ENCODE results near the gene KIF13A. TPM values are rescaled to one million over a fixed set of nuclear protein-coding genes. Genes with fewer than 3 reads are reported as not detected.

KIF13A gene
- total RNA-seq, 5 donors from 2014 or later (not counting 1 experiment from before 2014, with no cell fraction given), result 0.55 to 2.0 (median 0.92) TPM

DNA sequence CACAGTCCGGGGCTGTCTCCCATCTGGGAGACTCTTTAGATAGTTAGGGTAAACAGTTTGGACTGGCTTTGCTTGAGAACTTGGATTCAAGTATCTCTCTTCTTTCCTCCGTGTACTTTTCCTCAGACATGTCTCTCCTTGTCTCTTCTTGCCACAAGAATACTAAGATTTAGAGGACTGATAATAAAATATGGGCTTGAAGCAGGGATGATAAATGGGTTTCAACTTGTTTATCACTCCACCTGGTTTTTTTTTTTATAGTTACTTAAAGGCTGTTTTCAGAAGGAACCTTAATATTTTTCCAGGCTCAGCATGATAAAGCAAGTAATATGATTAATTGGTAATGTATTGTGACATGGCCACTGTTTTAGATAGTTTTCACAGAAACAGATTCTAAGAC is 40.9 kb upstream of the KIF13A start:
- Histone ChIP-seq H3K27ac (ENCODE audit: low read length) (no peak overlapping the region), H3K27me3 (replicated peaks in 1 of 2; ENCODE audit: control insufficient read depth in 2 of 2, extremely low read depth in 1 of 2, insufficient read depth in 2 of 2, low read length in 1 of 2) (peaks cover 0 to 10% of the 10 kb centered on the region in 2 experiments), H3K36me3 (ENCODE audit: control insufficient read depth in 2 of 2, extremely low read depth in 1 of 2, insufficient read depth in 1 of 2, low read length in 1 of 2) (no peaks in the 10 kb centered on the region), H3K9me3 (no peaks in the 10 kb centered on the region), H3K4me3 (ENCODE audit: control insufficient read depth in 1 of 2, extremely low read depth in 1 of 2, low read length in 1 of 2) (no peak overlapping the region), H3K4me1 (ENCODE audit: control insufficient read depth in 1 of 2, extremely low read depth in 1 of 2, insufficient read depth in 2 of 2, low read length in 2 of 2) (no peaks in the 10 kb centered on the region)
- Mint-ChIP-seq H3K4me3 (no peak overlapping the region), H3K4me1 (no peaks in the 10 kb centered on the region), H3K27me3 (peaks cover 12 to 13% of the 10 kb centered on the region in 2 donors), H3K9me3 (no peaks in the 10 kb centered on the region), H3K27ac (no peak overlapping the region), H3K36me3 (no peaks in the 10 kb centered on the region)
- ATAC-seq (replicated peaks in 1 of 4), result no peak
- ChIA-PET POLR2A (no interaction called here), CTCF (no interaction called here)
- DNase-seq, result no peak
- WGBS (ENCODE audit: insufficient coverage), result no CpG with 5 or more reads among the region's 2 CpGs

DNA sequence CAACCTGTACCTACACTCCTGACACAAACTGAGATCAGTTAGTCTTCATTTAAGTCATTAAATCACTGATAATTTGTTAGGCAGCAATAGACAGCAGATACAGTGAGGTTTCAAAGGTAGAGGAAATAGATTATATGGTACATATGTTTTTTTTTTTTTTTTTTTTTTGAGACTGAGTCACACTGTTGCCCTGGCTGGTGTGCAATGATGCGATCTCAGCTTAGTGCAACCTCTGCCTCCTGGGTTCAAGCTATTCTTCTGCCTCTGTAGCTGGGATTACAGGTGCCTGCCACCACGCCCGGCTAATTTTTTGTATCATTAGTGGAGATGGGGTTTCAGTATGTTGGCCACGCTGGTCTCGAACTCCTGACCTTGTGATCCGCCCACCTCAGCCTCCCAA is 38.2 kb upstream of the KIF13A start:
- no peaks in the 10 kb centered on the region for H3K4me1 Mint-ChIP-seq

GRCh38 chr6:18024876-18025275 is 37.4 kb upstream of the KIF13A start:
- Mint-ChIP-seq H3K9me3 (no peaks in the 10 kb centered on the region), H3K4me3 (no peak overlapping the region), H3K36me3 (no peaks in the 10 kb centered on the region), H3K27ac (no peak overlapping the region), H3K4me1 (no peaks in the 10 kb centered on the region), H3K27me3 (peaks cover under 1 to 8% of the 10 kb centered on the region in 2 donors)
- Histone ChIP-seq H3K4me1 (ENCODE audit: control insufficient read depth in 1 of 2, extremely low read depth in 1 of 2, insufficient read depth in 2 of 2, low read length in 2 of 2) (no peaks in the 10 kb centered on the region), H3K9me3 (no peaks in the 10 kb centered on the region), H3K27ac (ENCODE audit: low read length) (no peak overlapping the region), H3K36me3 (ENCODE audit: control insufficient read depth in 2 of 2, extremely low read depth in 1 of 2, insufficient read depth in 1 of 2, low read length in 1 of 2) (no peaks in the 10 kb centered on the region), H3K4me3 (ENCODE audit: control insufficient read depth in 1 of 2, extremely low read depth in 1 of 2, low read length in 1 of 2) (no peak overlapping the region), H3K27me3 (replicated peaks in 1 of 2; ENCODE audit: control insufficient read depth in 2 of 2, extremely low read depth in 1 of 2, insufficient read depth in 2 of 2, low read length in 1 of 2) (peaks cover 0 to 3% of the 10 kb centered on the region in 2 experiments)
- WGBS (ENCODE audit: insufficient coverage), result 100% methylated on average over 2 of the region's 5 CpGs
- ATAC-seq (replicated peaks in 1 of 4) (no peak), DNase-seq (no peak)
- ChIA-PET POLR2A (no interaction called here), CTCF (no interaction called here)

More for the DNA sequence above, 38.2 kb upstream of the KIF13A start:
- H3K36me3 Mint-ChIP-seq, result no peaks in the 10 kb centered on the region
- ChIA-PET CTCF (no interaction called here), POLR2A (no interaction called here)
- 88% methylated on average over 1 of the region's 6 CpGs for WGBS (ENCODE audit: insufficient coverage)
- H3K27ac Mint-ChIP-seq, result no peak overlapping the region
- DNase-seq (no peak), ATAC-seq (replicated peaks in 1 of 4) (no peak)
- H3K27ac ChIP-seq (ENCODE audit: low read length), result no peak overlapping the region
- H3K9me3 Mint-ChIP-seq, result no peaks in the 10 kb centered on the region
- H3K4me1 ChIP-seq (ENCODE audit: control insufficient read depth in 1 of 2, extremely low read depth in 1 of 2, insufficient read depth in 2 of 2, low read length in 2 of 2), result no peaks in the 10 kb centered on the region
- H3K27me3 ChIP-seq (replicated peaks in 1 of 2; ENCODE audit: control insufficient read depth in 2 of 2, extremely low read depth in 1 of 2, insufficient read depth in 2 of 2, low read length in 1 of 2), result peaks cover 0 to 7% of the 10 kb centered on the region in 2 experiments
- no peak overlapping the region for H3K4me3 Mint-ChIP-seq
- no peaks in the 10 kb centered on the region for H3K9me3 ChIP-seq
- peaks cover 3 to 8% of the 10 kb centered on the region in 2 donors for H3K27me3 Mint-ChIP-seq
- no peaks in the 10 kb centered on the region for H3K36me3 ChIP-seq (ENCODE audit: control insufficient read depth in 2 of 2, extremely low read depth in 1 of 2, insufficient read depth in 1 of 2, low read length in 1 of 2)
- no peak overlapping the region for H3K4me3 ChIP-seq (ENCODE audit: control insufficient read depth in 1 of 2, extremely low read depth in 1 of 2, low read length in 1 of 2)

DNA sequence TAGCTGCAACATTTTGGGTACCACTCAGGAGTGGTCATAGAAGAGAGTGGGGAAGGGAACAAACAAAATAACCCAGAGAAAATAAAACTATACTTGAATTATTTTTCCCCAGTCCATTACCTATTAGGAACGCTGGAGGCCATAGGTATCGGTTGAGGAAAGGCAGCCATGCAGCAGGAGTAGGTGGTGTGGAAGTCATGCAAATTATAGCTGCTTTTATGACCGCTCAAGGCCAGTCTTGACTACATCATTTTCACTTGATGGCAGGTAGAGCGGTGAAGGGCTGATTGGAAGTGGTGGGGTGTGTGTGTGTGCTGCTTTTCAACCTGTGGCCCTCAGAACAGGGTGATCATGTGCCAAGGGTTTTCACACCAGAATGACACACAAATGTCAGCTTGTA is 36.5 kb upstream of the KIF13A start:
- POLR2A ChIA-PET, result no interaction called here
- H3K27ac ChIP-seq (ENCODE audit: low read length), result no peak overlapping the region
- Mint-ChIP-seq H3K36me3 (no peaks in the 10 kb centered on the region), H3K4me1 (no peaks in the 10 kb centered on the region), H3K27ac (no peak overlapping the region), H3K27me3 (peaks cover 0 to 4% of the 10 kb centered on the region in 2 donors), H3K9me3 (no peaks in the 10 kb centered on the region), H3K4me3 (no peak overlapping the region)
- ATAC-seq (replicated peaks in 1 of 4), result no peak
- WGBS (ENCODE audit: insufficient coverage), result no CpG with 5 or more reads among the region's 4 CpGs
- H3K4me3 ChIP-seq (ENCODE audit: control insufficient read depth in 1 of 2, extremely low read depth in 1 of 2, low read length in 1 of 2), result no peak overlapping the region
- H3K9me3 ChIP-seq, result no peaks in the 10 kb centered on the region
- H3K36me3 ChIP-seq (ENCODE audit: control insufficient read depth in 2 of 2, extremely low read depth in 1 of 2, insufficient read depth in 1 of 2, low read length in 1 of 2), result no peaks in the 10 kb centered on the region
- H3K4me1 ChIP-seq (ENCODE audit: control insufficient read depth in 1 of 2, extremely low read depth in 1 of 2, insufficient read depth in 2 of 2, low read length in 2 of 2), result no peaks in the 10 kb centered on the region
- peaks cover 0 to 3% of the 10 kb centered on the region in 2 experiments for H3K27me3 ChIP-seq (replicated peaks in 1 of 2; ENCODE audit: control insufficient read depth in 2 of 2, extremely low read depth in 1 of 2, insufficient read depth in 2 of 2, low read length in 1 of 2)
- DNase-seq, result no peak
- CTCF ChIA-PET, result interaction anchor here in 1 of 2 donors (0.7 kb wide), 1 partner anchor 23 kb away, joined by 3 read pairs; no protein-coding TSS in a partner anchor

GRCh38 chr6:18022398-18023231 is 35.2 kb upstream of the KIF13A start:
- H3K27ac Mint-ChIP-seq, result no peak overlapping the region
- POLR2A ChIA-PET, result no interaction called here
- CTCF ChIA-PET, result interaction anchor here in 1 of 2 donors (0.7 kb wide), 1 partner anchor 133 kb away, joined by 3 read pairs; no protein-coding TSS in a partner anchor
- Histone ChIP-seq H3K9me3 (no peaks in the 10 kb centered on the region), H3K4me1 (ENCODE audit: control insufficient read depth in 1 of 2, extremely low read depth in 1 of 2, insufficient read depth in 2 of 2, low read length in 2 of 2) (no peaks in the 10 kb centered on the region), H3K27me3 (replicated peaks in 1 of 2; ENCODE audit: control insufficient read depth in 2 of 2, extremely low read depth in 1 of 2, insufficient read depth in 2 of 2, low read length in 1 of 2) (peaks cover 0 to 6% of the 10 kb centered on the region in 2 experiments), H3K36me3 (ENCODE audit: control insufficient read depth in 2 of 2, extremely low read depth in 1 of 2, insufficient read depth in 1 of 2, low read length in 1 of 2) (no peaks in the 10 kb centered on the region), H3K27ac (ENCODE audit: low read length) (no peak overlapping the region), H3K4me3 (ENCODE audit: control insufficient read depth in 1 of 2, extremely low read depth in 1 of 2, low read length in 1 of 2) (no peak overlapping the region)
- no peak for DNase-seq
- H3K4me1 Mint-ChIP-seq, result no peaks in the 10 kb centered on the region
- H3K36me3 Mint-ChIP-seq, result no peaks in the 10 kb centered on the region
- ATAC-seq (replicated peaks in 1 of 4), result no peak
- H3K4me3 Mint-ChIP-seq, result no peak overlapping the region
- H3K27me3 Mint-ChIP-seq, result peaks cover 4 to 5% of the 10 kb centered on the region in 2 donors
- no peaks in the 10 kb centered on the region for H3K9me3 Mint-ChIP-seq
- 80% methylated on average over 2 of the region's 11 CpGs for WGBS (ENCODE audit: insufficient coverage)

GRCh38 chr6:18021166-18021850 is 33.9 kb upstream of the KIF13A start:
- WGBS (ENCODE audit: insufficient coverage), result 85% methylated on average over 14 of the region's 18 CpGs
- no peak overlapping the region for H3K4me3 Mint-ChIP-seq
- no peaks in the 10 kb centered on the region for H3K36me3 Mint-ChIP-seq

More at GRCh38 chr6:18021166-18021850, 33.9 kb upstream of the KIF13A start:
- POLR2A ChIA-PET, result no interaction called here
- H3K36me3 ChIP-seq (ENCODE audit: control insufficient read depth in 2 of 2, extremely low read depth in 1 of 2, insufficient read depth in 1 of 2, low read length in 1 of 2), result no peaks in the 10 kb centered on the region
- H3K27me3 Mint-ChIP-seq, result peaks cover 4 to 5% of the 10 kb centered on the region in 2 donors
- H3K9me3 Mint-ChIP-seq, result no peaks in the 10 kb centered on the region
- no peak for DNase-seq
- H3K27me3 ChIP-seq (replicated peaks in 1 of 2; ENCODE audit: control insufficient read depth in 2 of 2, extremely low read depth in 1 of 2, insufficient read depth in 2 of 2, low read length in 1 of 2), result peaks cover 0 to 6% of the 10 kb centered on the region in 2 experiments
- no peak overlapping the region for H3K27ac ChIP-seq (ENCODE audit: low read length)
- H3K4me1 Mint-ChIP-seq, result no peaks in the 10 kb centered on the region
- ATAC-seq (replicated peaks in 1 of 4), result no peak
- H3K27ac Mint-ChIP-seq, result no peak overlapping the region
- no peak overlapping the region for H3K4me3 ChIP-seq (ENCODE audit: control insufficient read depth in 1 of 2, extremely low read depth in 1 of 2, low read length in 1 of 2)
- CTCF ChIA-PET, result interaction anchor here in 1 of 2 donors (0.7 kb wide), 1 partner anchor 131 kb away, joined by 3 read pairs; no protein-coding TSS in a partner anchor
- H3K4me1 ChIP-seq (ENCODE audit: control insufficient read depth in 1 of 2, extremely low read depth in 1 of 2, insufficient read depth in 2 of 2, low read length in 2 of 2), result no peaks in the 10 kb centered on the region
- H3K9me3 ChIP-seq, result no peaks in the 10 kb centered on the region

All from T-cell (primary cell).